Effector memory CD8-positive, alpha-beta T cell (primary cell): ENCODE results near the gene TBC1D16.

ENCODE experiments used
- ATAC-seq: fragments of 150-1000 bp; cut with Tn5 transposase; replicated peaks from 2 replicates; pipeline ENCODE4 v1.10.0; 2021; ENCODE audit warnings: mild to moderate bottlenecking, moderate library complexity
- DNase-seq, 3 experiments: peaks; one replicate each; pipeline ENCODE4 v3.0.0; 2021
- H3K27ac Mint-ChIP-seq, 2 donors: one replicate each; pipeline ENCODE4 v1.8.0; 2022; ENCODE audit warnings: mild to moderate bottlenecking in 2 of 2, mixed read lengths in 2 of 2, moderate library complexity in 2 of 2
- H3K27me3 Mint-ChIP-seq, 2 donors: one replicate each; pipeline ENCODE4 v1.8.0; 2022; ENCODE audit warnings: mixed read lengths in 2 of 2
- H3K36me3 Mint-ChIP-seq: one replicate; pipeline ENCODE4 v1.8.0; 2022; ENCODE audit warnings: mild to moderate bottlenecking, moderate library complexity, mixed read lengths; ENCODE audit not compliant: insufficient read depth
- H3K4me1 Mint-ChIP-seq, 2 donors: one replicate each; pipeline ENCODE4 v1.8.0; 2022; ENCODE audit warnings: low read depth in 2 of 2, mixed read lengths in 2 of 2
- H3K4me3 Mint-ChIP-seq, 2 donors: one replicate each; pipeline ENCODE4 v1.8.0; 2022; ENCODE audit warnings: mild to moderate bottlenecking in 2 of 2, mixed read lengths in 2 of 2, moderate library complexity in 2 of 2
- H3K9me3 Mint-ChIP-seq, 2 donors: one replicate each; pipeline ENCODE4 v1.8.0; 2022; ENCODE audit warnings: mixed read lengths in 2 of 2

TBC1D16 gene

DNA sequence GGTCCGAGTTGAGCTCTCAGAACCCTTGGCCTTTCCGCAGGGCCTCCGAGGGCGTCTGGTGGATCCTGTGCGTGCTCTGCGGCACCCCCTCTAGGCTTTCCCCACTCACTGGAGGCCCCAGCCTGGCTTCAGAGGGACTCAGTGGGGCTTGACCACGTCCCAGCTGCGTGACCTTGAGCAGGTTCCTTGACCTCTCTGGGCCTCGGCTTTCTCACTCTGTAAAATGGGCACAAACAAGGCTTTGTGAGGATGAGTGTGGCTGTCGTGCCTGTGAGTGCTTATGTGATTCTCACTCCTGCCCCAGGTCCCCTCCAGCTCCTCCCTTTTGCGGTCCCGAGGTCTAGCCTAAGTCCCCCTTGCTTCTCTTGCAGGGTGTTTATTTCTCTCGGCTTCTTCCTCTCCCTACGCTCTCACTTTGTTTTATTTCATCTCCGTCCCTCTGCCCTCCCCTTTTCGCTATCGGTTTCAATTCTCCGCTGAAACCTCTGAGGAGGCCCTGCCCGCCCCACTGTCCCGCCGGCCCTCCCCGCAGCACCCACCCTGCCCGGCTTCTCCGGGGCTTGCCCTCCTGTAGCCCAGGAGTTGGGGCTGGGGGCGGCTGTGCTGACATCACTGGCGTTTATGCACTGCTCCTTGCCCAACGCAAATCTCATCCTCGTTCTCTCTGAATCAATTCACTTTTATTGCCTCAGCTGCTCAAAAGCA lies 114.1 kb downstream of the TBC1D16 start:
- no peak for DNase-seq
- H3K27me3 Mint-ChIP-seq: peaks cover 14 to 51% of the 10 kb centered on the region in 2 donors
- H3K9me3 Mint-ChIP-seq: no peaks in the 10 kb centered on the region
- peak overlapping the region; percentile 50 to 62 for H3K4me3 Mint-ChIP-seq
- H3K36me3 Mint-ChIP-seq: no peaks in the 10 kb centered on the region
- ATAC-seq: peak; percentile 63
- H3K4me1 Mint-ChIP-seq: peaks cover 0 to 5% of the 10 kb centered on the region in 2 donors
- peak overlapping the region in 1 of 2 donors; percentile 64 for H3K27ac Mint-ChIP-seq

DNA sequence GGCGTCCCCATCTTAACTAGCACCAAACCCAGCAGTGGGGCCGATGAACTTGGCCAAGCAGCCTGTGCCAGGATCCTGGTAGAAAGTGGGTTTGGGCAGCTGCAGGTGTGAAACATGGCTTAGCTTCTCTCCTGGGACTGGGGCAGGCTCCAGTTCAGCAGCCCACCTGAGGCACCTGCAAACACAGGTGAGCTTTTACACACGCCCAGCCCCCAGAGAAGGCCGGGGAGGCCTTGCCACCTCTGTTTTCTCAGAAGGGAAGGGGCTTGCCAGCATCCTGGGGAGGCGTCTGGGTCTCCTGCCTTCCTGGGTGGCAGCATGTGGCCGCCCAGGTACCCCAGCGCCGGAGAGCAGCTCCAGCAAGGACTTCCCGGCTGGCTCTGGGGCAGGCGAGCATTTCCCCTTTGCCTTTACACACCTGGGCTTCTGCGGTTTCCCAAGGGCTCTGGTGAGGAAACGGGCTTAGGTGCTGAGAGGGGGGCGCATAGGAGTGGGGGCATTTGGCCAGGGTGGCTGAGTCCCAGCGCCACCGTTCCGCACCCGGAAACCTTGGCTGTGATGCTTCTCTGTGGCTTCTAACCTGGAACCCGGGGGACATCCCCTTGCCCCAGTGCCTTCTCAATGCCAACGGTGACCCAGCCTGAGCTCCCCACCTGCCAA lies 114.8 kb downstream of the TBC1D16 start:
- ATAC-seq: peak; percentile 10
- DNase-seq: no peak
- H3K9me3 Mint-ChIP-seq: no peaks in the 10 kb centered on the region

DNA sequence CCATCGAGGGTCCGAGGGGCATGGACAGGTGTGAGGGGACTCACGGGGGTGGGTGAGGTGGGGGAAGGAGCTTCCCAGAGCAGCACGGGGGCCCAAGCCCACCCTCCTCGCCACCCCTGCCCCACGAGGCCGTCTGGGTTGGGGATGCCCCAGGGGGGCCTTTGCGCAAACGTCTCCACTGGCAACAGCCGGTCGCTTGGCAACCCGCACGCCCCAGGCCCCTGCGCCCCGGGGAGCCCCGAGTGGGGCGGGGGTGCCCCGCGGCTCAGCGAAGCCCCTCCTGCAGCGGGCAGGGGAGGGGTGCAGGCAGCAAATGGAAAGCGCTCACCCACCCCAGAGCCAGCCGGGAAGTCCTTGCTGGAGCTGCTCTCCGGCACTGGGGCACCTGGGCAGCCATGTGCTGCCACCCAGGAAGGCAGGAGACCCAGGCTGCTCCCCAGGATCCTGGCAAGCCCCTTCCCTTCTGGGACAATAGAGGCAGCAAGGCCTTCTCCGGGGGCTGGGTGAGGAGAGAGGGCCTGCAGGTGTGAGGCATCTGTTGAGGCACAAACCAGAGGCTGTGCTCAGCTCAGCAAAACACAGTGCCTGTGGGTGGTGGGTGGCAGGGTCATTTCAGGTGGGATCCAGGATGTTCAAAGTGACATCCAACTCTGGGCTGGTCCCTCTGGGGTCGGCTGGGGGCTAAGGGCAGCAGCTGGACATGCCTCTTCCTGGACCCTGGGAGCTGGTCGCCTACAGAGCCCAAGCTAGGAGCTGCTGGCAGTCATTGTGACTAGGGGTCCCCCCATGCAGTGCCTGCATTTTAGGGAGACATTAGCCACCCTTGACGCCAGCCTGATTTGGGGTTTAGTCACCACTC lies 115.6 kb downstream of the TBC1D16 start:
- Mint-ChIP-seq H3K4me3 (no peak overlapping the region), H3K27me3 (peaks cover 22 to 61% of the 10 kb centered on the region in 2 donors), H3K36me3 (no peaks in the 10 kb centered on the region), H3K27ac (no peak overlapping the region), H3K9me3 (no peaks in the 10 kb centered on the region), H3K4me1 (peaks cover 0 to 5% of the 10 kb centered on the region in 2 donors)
- no peak for DNase-seq
- no peak for ATAC-seq

More for the DNA sequence above, 114.8 kb downstream of the TBC1D16 start:
- peaks cover 16 to 55% of the 10 kb centered on the region in 2 donors for H3K27me3 Mint-ChIP-seq
- H3K4me3 Mint-ChIP-seq: peak overlapping the region in 1 of 2 donors; percentile 62
- no peaks in the 10 kb centered on the region for H3K36me3 Mint-ChIP-seq
- H3K27ac Mint-ChIP-seq: peak overlapping the region in 1 of 2 donors; percentile 64
- H3K4me1 Mint-ChIP-seq: peaks cover 0 to 5% of the 10 kb centered on the region in 2 donors

DNA sequence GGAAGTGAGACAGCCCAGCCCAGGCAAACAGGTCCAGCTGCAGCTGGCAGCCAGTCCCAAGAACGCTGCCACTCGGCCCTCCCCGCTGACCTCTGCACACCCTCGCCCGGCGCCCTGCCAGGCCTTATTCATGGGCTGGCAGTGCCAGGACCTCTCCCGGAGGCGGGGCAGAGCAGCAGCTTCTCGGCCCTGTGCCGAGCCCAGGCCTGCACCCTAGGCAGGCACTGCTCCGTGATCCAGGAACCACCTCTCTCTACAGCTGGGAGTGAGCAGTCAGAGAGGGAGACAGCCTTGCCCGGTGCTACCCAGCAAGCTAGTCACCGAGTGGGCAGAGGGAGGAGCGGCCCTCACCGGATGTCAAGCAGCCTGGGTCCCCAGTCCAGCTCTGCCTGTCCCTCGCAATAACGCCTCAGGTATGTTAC lies 116.5 kb downstream of the TBC1D16 start:
- Mint-ChIP-seq H3K27ac (no peak overlapping the region), H3K4me1 (peaks cover 0 to 5% of the 10 kb centered on the region in 2 donors), H3K27me3 (peaks cover 25 to 57% of the 10 kb centered on the region in 2 donors), H3K9me3 (no peaks in the 10 kb centered on the region), H3K36me3 (no peaks in the 10 kb centered on the region), H3K4me3 (no peak overlapping the region)
- DNase-seq (no peak), ATAC-seq (no peak)

DNA sequence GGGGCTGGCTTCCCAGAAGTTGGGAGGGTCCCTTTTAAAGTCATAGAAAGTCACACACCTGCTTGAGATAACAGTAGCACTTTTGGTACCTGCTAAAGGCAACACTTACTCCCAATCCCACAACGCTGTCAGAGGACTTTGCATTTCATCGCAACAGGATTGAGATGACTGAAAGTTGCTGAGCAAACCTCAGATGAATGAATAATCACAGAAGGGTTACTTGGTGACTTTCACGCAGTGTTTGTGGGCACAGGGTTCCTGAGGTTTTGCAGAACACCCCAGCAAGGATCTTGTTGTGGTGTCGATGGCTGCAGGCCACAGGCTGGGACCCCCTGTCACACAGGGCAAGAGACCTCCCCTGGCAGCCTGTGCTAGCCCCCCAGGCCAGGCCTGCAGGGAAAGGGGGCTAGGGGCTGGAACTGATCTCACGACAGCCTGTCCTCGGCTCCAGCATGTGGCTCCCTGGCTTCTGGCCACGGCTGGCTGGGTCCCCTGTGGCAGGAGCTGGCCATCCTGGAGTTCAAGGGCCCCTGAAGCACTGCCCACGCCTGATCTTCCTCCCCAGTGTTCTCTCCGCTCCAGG lies 117.0 kb downstream of the TBC1D16 start:
- Mint-ChIP-seq H3K4me3 (no peak overlapping the region), H3K4me1 (peaks cover 0 to 5% of the 10 kb centered on the region in 2 donors), H3K27ac (no peak overlapping the region), H3K9me3 (no peaks in the 10 kb centered on the region), H3K27me3 (peaks cover 25 to 53% of the 10 kb centered on the region in 2 donors), H3K36me3 (no peaks in the 10 kb centered on the region)
- DNase-seq (no peak), ATAC-seq (no peak)

DNA sequence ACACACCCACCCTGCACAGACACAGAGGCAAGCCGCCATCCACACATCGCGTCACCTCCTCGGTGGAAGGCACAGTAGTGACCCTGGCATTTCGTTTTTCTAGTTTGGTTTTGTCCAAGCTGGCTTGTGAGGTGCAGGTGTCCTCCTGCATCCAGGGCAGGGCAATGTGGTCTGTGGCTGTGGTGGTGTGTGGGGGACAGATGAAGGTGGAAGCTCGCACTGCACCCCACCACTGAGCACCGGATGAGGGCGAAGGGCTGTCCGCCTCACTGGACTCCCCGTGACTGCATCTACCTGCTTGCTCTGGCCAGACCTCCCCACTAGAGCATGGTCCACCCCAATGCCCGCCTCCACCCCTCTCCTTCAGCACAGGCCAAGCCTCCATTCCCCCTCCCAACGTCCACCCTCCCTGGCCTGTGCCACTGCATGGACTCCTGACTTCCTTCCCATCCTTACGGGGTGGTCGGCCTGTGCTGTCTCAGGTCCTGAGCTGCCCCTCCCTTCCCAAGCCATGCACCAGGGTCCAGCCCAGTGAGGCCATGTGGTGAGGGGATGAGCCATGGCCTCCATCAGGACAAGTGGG lies 117.7 kb downstream of the TBC1D16 start:
- no peak for ATAC-seq

DNA sequence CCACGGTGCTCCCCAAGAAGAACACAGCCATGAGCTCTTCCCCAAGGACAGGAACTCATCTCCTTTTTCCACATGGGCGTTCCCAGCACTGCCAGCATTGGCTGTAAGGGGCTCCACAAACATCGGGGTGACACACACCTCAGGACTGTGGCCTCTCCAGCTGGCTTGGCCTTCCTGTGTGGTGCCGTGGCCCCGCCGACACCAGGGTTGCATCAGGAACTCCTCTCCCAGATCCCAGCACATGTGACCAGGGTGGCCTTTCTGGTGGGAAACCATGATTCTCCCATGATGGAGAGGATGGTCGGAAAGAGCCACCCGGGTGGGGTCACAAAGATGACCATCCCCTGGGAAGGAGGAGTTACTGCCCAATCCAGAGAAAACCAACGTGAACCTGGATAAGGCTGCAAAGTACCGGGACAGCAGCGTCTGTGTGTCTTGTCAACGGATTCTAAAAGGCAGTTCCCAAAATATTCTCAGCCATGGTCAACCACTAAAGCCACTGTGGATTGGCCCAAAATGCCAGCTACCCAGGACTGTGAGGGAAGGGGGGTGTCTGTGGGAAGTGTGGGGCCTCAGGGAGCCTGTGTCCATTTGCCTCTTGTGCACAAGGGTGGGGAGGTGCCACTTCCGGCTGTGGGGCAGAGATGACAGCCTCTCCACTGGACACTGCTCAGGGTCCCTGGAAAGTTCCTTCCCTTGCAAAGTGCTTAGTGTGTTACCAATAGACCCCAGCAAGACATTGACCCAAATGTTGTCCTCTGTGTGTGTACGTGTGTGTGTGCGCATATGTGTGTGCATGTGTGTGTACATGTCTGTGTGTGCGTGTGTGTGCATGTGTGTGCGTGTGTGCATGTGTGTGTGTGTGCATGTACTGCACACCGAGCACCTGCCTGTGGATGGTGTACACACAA lies 118.4 kb downstream of the TBC1D16 start:
- H3K27me3 Mint-ChIP-seq: peaks cover 25 to 57% of the 10 kb centered on the region in 2 donors
- DNase-seq (no peak), ATAC-seq (no peak)
- H3K9me3 Mint-ChIP-seq: no peaks in the 10 kb centered on the region
- H3K4me3 Mint-ChIP-seq: no peak overlapping the region
- H3K36me3 Mint-ChIP-seq: no peaks in the 10 kb centered on the region
- H3K27ac Mint-ChIP-seq: no peak overlapping the region
- peaks cover 0 to 5% of the 10 kb centered on the region in 2 donors for H3K4me1 Mint-ChIP-seq

More for the DNA sequence above, 117.7 kb downstream of the TBC1D16 start:
- Mint-ChIP-seq H3K27ac (no peak overlapping the region), H3K4me3 (no peak overlapping the region), H3K27me3 (peaks cover 25 to 53% of the 10 kb centered on the region in 2 donors), H3K4me1 (peaks cover 0 to 5% of the 10 kb centered on the region in 2 donors), H3K36me3 (no peaks in the 10 kb centered on the region), H3K9me3 (no peaks in the 10 kb centered on the region)
- no peak for DNase-seq

DNA sequence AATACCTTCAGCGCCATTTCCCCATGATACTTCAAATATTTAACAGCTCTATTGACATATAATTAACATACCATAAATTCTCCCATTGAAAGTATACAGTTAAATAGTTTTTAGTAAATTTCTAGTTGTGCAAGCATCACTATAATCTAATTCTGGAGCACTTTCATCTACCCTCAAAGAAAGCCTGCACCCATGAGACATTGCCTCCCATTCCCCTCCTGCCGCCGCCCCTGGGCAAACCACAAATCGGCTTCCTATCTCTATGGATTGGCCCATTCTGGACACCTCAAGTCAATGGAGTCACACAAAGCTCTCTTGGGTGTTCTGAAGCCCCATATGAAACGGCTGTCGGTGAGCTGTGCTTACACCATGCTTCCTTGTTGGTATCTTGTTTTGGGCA lies 119.2 kb downstream of the TBC1D16 start:
- Mint-ChIP-seq H3K4me3 (no peak overlapping the region), H3K9me3 (no peaks in the 10 kb centered on the region), H3K4me1 (peaks cover 0 to 4% of the 10 kb centered on the region in 2 donors), H3K27ac (no peak overlapping the region), H3K36me3 (no peaks in the 10 kb centered on the region), H3K27me3 (peaks cover 25 to 62% of the 10 kb centered on the region in 2 donors)
- no peak for DNase-seq
- ATAC-seq: no peak

DNA sequence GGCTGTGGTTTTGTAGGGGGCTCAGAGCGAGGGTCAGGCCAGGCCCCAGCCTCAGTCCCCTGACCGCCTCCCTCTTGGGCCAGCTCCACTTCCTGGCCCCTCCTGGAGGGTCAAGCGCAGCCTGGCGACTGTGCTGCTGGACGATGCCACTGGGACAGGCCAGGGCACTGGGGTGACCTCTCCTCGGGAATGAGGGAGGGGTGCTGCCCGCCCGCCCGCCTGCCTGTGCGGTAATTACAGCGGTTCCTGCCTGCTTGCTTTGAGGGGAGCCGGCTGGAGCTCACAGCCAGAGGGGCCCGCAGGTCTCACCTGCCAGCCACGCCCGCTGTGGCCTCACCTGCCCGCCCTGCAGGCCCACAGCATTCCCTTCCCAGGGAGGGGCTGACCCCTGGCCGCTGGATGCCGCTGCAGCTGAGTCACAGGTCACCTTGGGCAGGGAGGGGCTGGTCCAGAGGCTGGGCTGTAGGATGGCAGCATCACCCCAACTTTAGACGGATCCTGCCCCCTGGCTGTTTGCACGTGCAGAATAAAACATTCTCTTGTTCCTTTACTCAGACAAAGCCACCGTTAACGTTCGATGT lies 119.7 kb downstream of the TBC1D16 start:
- DNase-seq (no peak), ATAC-seq (no peak)
- H3K4me1 Mint-ChIP-seq: peaks cover 0 to 1% of the 10 kb centered on the region in 2 donors
- no peak overlapping the region for H3K27ac Mint-ChIP-seq
- H3K36me3 Mint-ChIP-seq: no peaks in the 10 kb centered on the region
- peaks cover 25 to 63% of the 10 kb centered on the region in 2 donors for H3K27me3 Mint-ChIP-seq
- H3K4me3 Mint-ChIP-seq: no peak overlapping the region
- no peaks in the 10 kb centered on the region for H3K9me3 Mint-ChIP-seq

DNA sequence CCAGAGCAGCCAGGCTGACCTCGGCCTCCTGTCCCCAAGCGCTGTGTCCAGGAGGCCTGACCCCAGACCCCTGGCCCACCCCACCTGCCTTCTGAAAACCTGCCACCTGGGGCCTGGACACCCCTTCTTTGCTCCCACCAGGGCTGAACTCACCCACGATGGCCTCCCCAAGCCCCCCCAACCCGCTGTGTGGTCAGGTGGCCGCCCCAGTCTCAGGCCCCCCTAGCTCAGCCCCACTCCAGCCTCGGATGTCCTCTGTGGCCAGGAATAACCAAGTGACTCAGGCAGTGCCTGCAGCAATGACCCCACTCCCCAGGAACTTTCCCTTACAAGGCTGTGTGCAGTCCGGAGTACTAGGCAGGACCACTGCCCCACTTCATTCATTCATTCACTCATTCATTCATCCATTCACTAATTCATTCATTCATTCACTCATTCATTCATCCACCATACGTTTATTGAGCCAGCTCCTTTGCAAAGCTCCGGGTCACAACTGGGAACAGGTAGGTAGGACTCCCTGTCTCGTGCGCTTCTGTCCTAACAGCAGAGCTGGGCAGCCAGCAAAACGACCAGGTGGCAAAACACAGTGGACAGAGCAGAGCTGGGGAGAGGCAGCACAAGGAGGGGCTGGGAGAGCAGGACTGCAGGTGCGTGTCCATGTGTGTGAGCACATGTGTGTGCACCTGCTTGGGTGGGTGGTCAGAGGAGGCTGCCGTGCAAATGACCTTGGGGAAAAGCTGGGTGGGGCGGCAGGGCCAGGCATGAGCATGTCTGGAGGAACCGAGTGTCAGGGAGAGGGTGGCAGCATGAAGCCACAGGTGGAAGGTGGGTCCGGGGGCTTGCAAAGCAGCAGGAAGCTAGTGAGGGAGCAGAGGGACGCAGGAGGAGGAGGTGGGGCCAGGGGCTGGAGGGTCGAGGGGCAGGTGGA lies 120.6 kb downstream of the TBC1D16 start:
- no peaks in the 10 kb centered on the region for H3K9me3 Mint-ChIP-seq
- H3K27me3 Mint-ChIP-seq: peaks cover 25 to 72% of the 10 kb centered on the region in 2 donors
- no peaks in the 10 kb centered on the region for H3K36me3 Mint-ChIP-seq
- peaks cover 0 to 1% of the 10 kb centered on the region in 2 donors for H3K4me1 Mint-ChIP-seq
- no peak overlapping the region for H3K4me3 Mint-ChIP-seq
- no peak for ATAC-seq
- no peak overlapping the region for H3K27ac Mint-ChIP-seq
- DNase-seq: no peak
